Activated naive CD4-positive, alpha-beta T cell (primary cell): ENCODE results near the gene EMC1.
A peak's percentile ranks its signal among the peaks of the same experiment; 100 is the strongest.
"Not testable (repeated sequence)": the region's sequence is repeated elsewhere in the genome, so short reads cannot be mapped to it uniquely, and the experiment has no call there.

Experiments used
- DNase-seq, 4 experiments: peaks; one replicate each; lab custom pipeline; 2025; lab: John Stamatoyannopoulos, UW

Gene EMC1

GRCh38 chr1:19190468-19190867, 60.9 kb downstream of the EMC1 start:
- no peak for DNase-seq

GRCh38 chr1:19189270-19189669, 62.1 kb downstream of the EMC1 start:
- DNase-seq: no peak

- no peak for DNase-seq
Observed at GRCh38 chr1:19187852-19188251, 63.5 kb downstream of the EMC1 start.

- no peak for DNase-seq
Observed at GRCh38 chr1:19186001-19186400, 65.3 kb downstream of the EMC1 start.

GRCh38 chr1:19182223-19182622, 69.1 kb downstream of the EMC1 start:
- no peak for DNase-seq

GRCh38 chr1:19180265-19180657, 71.1 kb downstream of the EMC1 start:
- not testable (repeated sequence) for DNase-seq

- DNase-seq: peak in 1 of 4 experiments; percentile 10
Observed at GRCh38 chr1:19179597-19180264, 71.6 kb downstream of the EMC1 start.

- no peak for DNase-seq
Observed at GRCh38 chr1:19178734-19179398, 72.5 kb downstream of the EMC1 start.

- DNase-seq: no peak
Observed at GRCh38 chr1:19177811-19178210, 73.5 kb downstream of the EMC1 start.

- DNase-seq: no peak
Observed at GRCh38 chr1:19169642-19170041, 81.7 kb downstream of the EMC1 start.

- no peak for DNase-seq
Observed at GRCh38 chr1:19167140-19167539, 84.2 kb downstream of the EMC1 start.

- DNase-seq: no peak
Observed at GRCh38 chr1:19166066-19166465, 85.3 kb downstream of the EMC1 start.
